A673 (cell line): ENCODE measurements around the gene EGFR.

Experiments
- CTCF ChIP-seq: fragments of 300-800, 200-600 bp; sonication (generic); conservative IDR thresholded peaks from 2 replicates; pipeline ENCODE4 v1.5.1; 2017; ENCODE audit warnings: low read depth, mild to moderate bottlenecking, antibody characterized with exemption, low read length, moderate library complexity, mixed read lengths
- EZH2 ChIP-seq: fragments of 200-600 bp; sonication (generic); IDR thresholded peaks from 2 replicates; pipeline ENCODE4 v1.6.1; 2017; ENCODE audit warnings: borderline replicate concordance, low read depth, mild to moderate bottlenecking, mixed read lengths, antibody characterized with exemption, low read length; ENCODE audit not compliant: poor library complexity, severe bottlenecking

GRCh38 chr7:55107946-55108345 lies 89.1 kb downstream of the EGFR start:
- TF ChIP-seq CTCF (no peak), EZH2 (no peak)
